ENCODE results near the gene ALDOC. TPM values are rescaled to one million over a fixed set of nuclear protein-coding genes. Genes with fewer than 3 reads are reported as not detected.
"Not testable (repeated sequence)": the region's sequence is repeated elsewhere in the genome, so short reads cannot be mapped to it uniquely, and the experiment has no call there.

The ALDOC gene
- total RNA-seq, 1 experiment from 2014 or later: 6.2 TPM

GRCh38 chr17:28582513-28582912 lies 5.8 kb upstream of the ALDOC start:
- no peak for DNase-seq (ENCODE audit: low spot score)

GRCh38 chr17:28580959-28581358 lies 4.3 kb upstream of the ALDOC start:
- no peak for DNase-seq (ENCODE audit: low spot score)

GRCh38 chr17:28579526-28579925 lies 2.8 kb upstream of the ALDOC start:
- no peak for DNase-seq (ENCODE audit: low spot score)

- no peak for DNase-seq (ENCODE audit: low spot score)
Observed at GRCh38 chr17:28578246-28579195, 1.8 kb upstream of the ALDOC start.

GRCh38 chr17:28577466-28577824 lies 750 bp upstream of the ALDOC start:
- no peak for DNase-seq (ENCODE audit: low spot score)

GRCh38 chr17:28576016-28576415 lies 679 bp downstream of the ALDOC start:
- not testable (repeated sequence) for DNase-seq (ENCODE audit: low spot score)

- no peak for DNase-seq (ENCODE audit: low spot score)
Observed at GRCh38 chr17:28575126-28575795, 1.4 kb downstream of the ALDOC start.

GRCh38 chr17:28574526-28574925 lies 2.2 kb downstream of the ALDOC start:
- no peak for DNase-seq (ENCODE audit: low spot score)

- no peak for DNase-seq (ENCODE audit: low spot score)
Observed at GRCh38 chr17:28573966-28574480, 2.7 kb downstream of the ALDOC start.

GRCh38 chr17:28573521-28573920 lies 3.2 kb downstream of the ALDOC start:
- no peak for DNase-seq (ENCODE audit: low spot score)

GRCh38 chr17:28573040-28573380 lies 3.7 kb downstream of the ALDOC start:
- no peak for DNase-seq (ENCODE audit: low spot score)

- DNase-seq (ENCODE audit: low spot score): no peak
Observed at GRCh38 chr17:28572259-28573039, 4.2 kb downstream of the ALDOC start.

GRCh38 chr17:28571361-28572122 lies 5.2 kb downstream of the ALDOC start, which contains the start of gene PIGS:
PIGS (minus strand) TSS chr17:28571524; CDS start chr17:28571496, 28 bp downstream.
- peak; percentile 90 for DNase-seq (ENCODE audit: low spot score)

- no peak for DNase-seq (ENCODE audit: low spot score)
Observed at GRCh38 chr17:28570716-28571360, 5.9 kb downstream of the ALDOC start.

GRCh38 chr17:28569446-28569845 lies 7.2 kb downstream of the ALDOC start:
- no peak for DNase-seq (ENCODE audit: low spot score)

- DNase-seq (ENCODE audit: low spot score): no peak
Observed at GRCh38 chr17:28567604-28568003, 9.1 kb downstream of the ALDOC start.

GRCh38 chr17:28563475-28563874 lies 13.2 kb downstream of the ALDOC start:
- no peak for DNase-seq (ENCODE audit: low spot score)

GRCh38 chr17:28555022-28555421 lies 21.7 kb downstream of the ALDOC start:
- no peak for DNase-seq (ENCODE audit: low spot score)

- DNase-seq (ENCODE audit: low spot score): no peak
Observed at GRCh38 chr17:28554565-28554964, 22.1 kb downstream of the ALDOC start.

- DNase-seq (ENCODE audit: low spot score): no peak
Observed at GRCh38 chr17:28553000-28553505, 23.6 kb downstream of the ALDOC start.

Data from H4 (cell line).